H9 (cell line): Measurements from ENCODE around the gene DNER. TPM values are rescaled to one million over a fixed set of nuclear protein-coding genes. Genes with fewer than 3 reads are reported as not detected.

ENCODE experiments used
- DNase-seq: peaks from one replicate; pipeline ENCODE4 v3.0.0-alpha.2; 2017
- H2AFZ ChIP-seq: one replicate; pipeline ENCODE4 v1.6.1; 2013; ENCODE audit warnings: mild to moderate bottlenecking, low read length, control low read depth, moderate library complexity
- H2AK5ac ChIP-seq: 2 replicates; pipeline ENCODE4 v1.6.1; 2013; ENCODE audit warnings: low read length, control low read depth, mixed read lengths; ENCODE audit not compliant: insufficient read length
- H2BK120ac ChIP-seq: one replicate; pipeline ENCODE4 v1.6.1; 2013; ENCODE audit warnings: low read depth, mild to moderate bottlenecking, low read length, control low read depth, inconsistent platforms; ENCODE audit not compliant: poor library complexity, severe bottlenecking
- H2BK12ac ChIP-seq: 2 replicates; pipeline ENCODE4 v1.6.1; 2013; ENCODE audit warnings: low read length, control low read depth, mixed read lengths, low read depth; ENCODE audit not compliant: insufficient read length
- H2BK15ac ChIP-seq: 2 replicates; pipeline ENCODE4 v1.6.1; 2013; ENCODE audit warnings: low read depth, low read length, control low read depth
- H2BK20ac ChIP-seq: one replicate; pipeline ENCODE4 v1.6.1; 2013; ENCODE audit warnings: low read depth, mild to moderate bottlenecking, low read length, control low read depth, inconsistent platforms; ENCODE audit not compliant: poor library complexity, severe bottlenecking
- H2BK5ac ChIP-seq: 2 replicates; pipeline ENCODE4 v1.6.1; 2013; ENCODE audit warnings: low read length, control low read depth, mixed read lengths; ENCODE audit not compliant: insufficient read length
- H3K14ac ChIP-seq: 2 replicates; pipeline ENCODE4 v1.6.1; 2013; ENCODE audit warnings: low read length, control low read depth; ENCODE audit not compliant: insufficient read depth
- H3K18ac ChIP-seq: 2 replicates; pipeline ENCODE4 v1.6.1; 2013; ENCODE audit warnings: low read depth, mild to moderate bottlenecking, mixed read lengths, low read length, control low read depth; ENCODE audit not compliant: insufficient read length
- H3K23ac ChIP-seq: 2 replicates; pipeline ENCODE4 v1.6.1; 2013; ENCODE audit warnings: low read length, control low read depth, mixed read lengths, low read depth; ENCODE audit not compliant: insufficient read length
- H3K23me2 ChIP-seq: 2 replicates; pipeline ENCODE4 v1.6.1; 2013; ENCODE audit warnings: low read depth, mild to moderate bottlenecking, mixed read lengths, low read length, control low read depth; ENCODE audit not compliant: insufficient read length, poor library complexity, severe bottlenecking
- H3K27ac ChIP-seq: 2 replicates; pipeline ENCODE4 v1.5.1; 2013; ENCODE audit warnings: low read length, control low read depth, mixed read lengths, low read depth; ENCODE audit not compliant: insufficient read length
- H3K27me3 ChIP-seq: 2 replicates; pipeline ENCODE4 v1.6.1; 2013; ENCODE audit warnings: low read length, control low read depth, inconsistent platforms; ENCODE audit not compliant: insufficient read depth
- H3K4ac ChIP-seq: 2 replicates; pipeline ENCODE4 v1.6.1; 2013; ENCODE audit warnings: low read depth, mild to moderate bottlenecking, control low read depth, inconsistent platforms, low read length, moderate library complexity
- H3K4me1 ChIP-seq: 2 replicates; pipeline ENCODE4 v1.6.1; 2013; ENCODE audit warnings: low read length, control low read depth, inconsistent platforms; ENCODE audit not compliant: insufficient read depth
- H3K4me2 ChIP-seq: 2 replicates; pipeline ENCODE4 v1.6.1; 2013; ENCODE audit warnings: low read length, control low read depth, mixed read lengths; ENCODE audit not compliant: insufficient read length, insufficient read depth
- H3K56ac ChIP-seq: 2 replicates; pipeline ENCODE4 v1.6.1; 2013; ENCODE audit warnings: low read depth, mild to moderate bottlenecking, mixed read lengths, low read length, control low read depth; ENCODE audit not compliant: insufficient read length
- H3K79me1 ChIP-seq: 2 replicates; pipeline ENCODE4 v1.6.1; 2013; ENCODE audit warnings: low read depth, mild to moderate bottlenecking, moderate library complexity, low read length, control low read depth, inconsistent platforms; ENCODE audit not compliant: insufficient read depth, poor library complexity, severe bottlenecking
- H3K79me2 ChIP-seq: 2 replicates; pipeline ENCODE4 v1.6.1; 2013; ENCODE audit warnings: low read length, control low read depth, inconsistent platforms; ENCODE audit not compliant: insufficient read depth
- H3K9ac ChIP-seq: 2 replicates; pipeline ENCODE4 v1.6.1; 2013; ENCODE audit warnings: low read length, control low read depth, mixed read lengths; ENCODE audit not compliant: insufficient read length; ENCODE audit errors: extremely low read depth
- H3K9me3 ChIP-seq: one replicate; pipeline ENCODE4 v1.6.1; 2013; ENCODE audit warnings: low read depth, low read length, inconsistent platforms; ENCODE audit not compliant: control insufficient read depth
- H3T11ph ChIP-seq: one replicate; pipeline ENCODE4 v1.6.1; 2013; ENCODE audit warnings: mild to moderate bottlenecking, low read length, control low read depth, inconsistent platforms
- H4K20me1 ChIP-seq: one replicate; pipeline ENCODE4 v1.6.1; 2013; ENCODE audit not compliant: control insufficient read depth, insufficient read length, insufficient read depth
- H4K5ac ChIP-seq: 2 replicates; pipeline ENCODE4 v1.6.1; 2013; ENCODE audit warnings: low read depth, mild to moderate bottlenecking, mixed read lengths, low read length, control low read depth; ENCODE audit not compliant: insufficient read length
- H4K8ac ChIP-seq: replicated peaks from 2 replicates; pipeline ENCODE4 v1.6.1; 2013; ENCODE audit warnings: low read length, control low read depth, mixed read lengths, low read depth; ENCODE audit not compliant: insufficient read length
- H4K91ac ChIP-seq: 2 replicates; pipeline ENCODE4 v1.6.1; 2013; ENCODE audit warnings: low read depth, mild to moderate bottlenecking, moderate library complexity, mixed read lengths, low read length, control low read depth; ENCODE audit not compliant: insufficient read length
- H3K27ac Mint-ChIP-seq, 3 experiments: 2 replicates in 2 of 3; 3 replicates in 1 of 3; pipeline ENCODE4 v1.8.0; 2020 to 2021; ENCODE audit warnings: mixed read lengths in 3 of 3, mild to moderate bottlenecking in 1 of 3, moderate library complexity in 1 of 3
- H3K27me3 Mint-ChIP-seq: 2 replicates; pipeline ENCODE4 v1.8.0; 2021; ENCODE audit warnings: low read depth, mild to moderate bottlenecking, moderate library complexity, mixed read lengths
- H3K36me3 Mint-ChIP-seq, 3 experiments: 2 replicates in 2 of 3; 3 replicates in 1 of 3; pipeline ENCODE4 v1.8.0; 2020 to 2021; ENCODE audit warnings: low read depth in 3 of 3, mixed read lengths in 3 of 3; ENCODE audit not compliant: insufficient read depth in 1 of 3
- H3K4me1 Mint-ChIP-seq, 2 experiments: 2 replicates each; pipeline ENCODE4 v1.8.0; 2020; ENCODE audit warnings: mixed read lengths in 2 of 2
- H3K4me3 Mint-ChIP-seq, 2 experiments: 2 replicates in 1 of 2; 3 replicates in 1 of 2; pipeline ENCODE4 v1.8.0; 2020 to 2021; ENCODE audit warnings: mild to moderate bottlenecking in 2 of 2, mixed read lengths in 2 of 2, moderate library complexity in 1 of 2
- H3K9me3 Mint-ChIP-seq, 2 experiments: 2 replicates in 1 of 2; 3 replicates in 1 of 2; pipeline ENCODE4 v1.8.0; 2020; ENCODE audit warnings: mild to moderate bottlenecking in 2 of 2, mixed read lengths in 2 of 2, moderate library complexity in 1 of 2
- CTCF ChIP-seq: fragments of 200-600 bp; sonication (generic); conservative IDR thresholded peaks from 3 replicates; pipeline ENCODE4 v1.8.0; 2021; ENCODE audit warnings: antibody characterized with exemption, mild to moderate bottlenecking
- WGBS: extraction: QIAGEN DNeasy Blood & Tissue Kit; methylation state at CpG from one replicate; pipeline ENCODE4 v1.1.7; 2013; ENCODE audit warnings: missing lambda C conversion rate, low lambda C conversion rate, mixed read lengths; ENCODE audit not compliant: insufficient read length; ENCODE audit errors: extremely low coverage; 5-methylcytosine and 5-hydroxymethylcytosine counted together
- total RNA-seq: library from RNA; stranded (reverse); gene quantifications from 2 replicates; pipeline ENCODE4 v1.2.1, GENCODE V29; 2021

Gene DNER
- total RNA-seq, 1 experiment from 2014 or later: 1.0 TPM

- peaks cover 0 to 4% of the 10 kb centered on the region in 2 experiments; a peak in 1 of 4 replicates for H3K4me1 Mint-ChIP-seq
- no peaks in the 10 kb centered on the region for H3K36me3 Mint-ChIP-seq
These were observed 112.4 kb downstream of the DNER start for GRCh38 chr2:229601936-229602335.

More at GRCh38 chr2:229601936-229602335, 112.4 kb downstream of the DNER start:
- H3K4me3 Mint-ChIP-seq: no peak overlapping the region
- Histone ChIP-seq H3K14ac (no peak overlapping the region), H4K5ac (no peak overlapping the region), H3K79me1 (no peaks in the 10 kb centered on the region), H2BK15ac (no peak overlapping the region), H2BK20ac (no peak overlapping the region), H3K4ac (no peak overlapping the region), H4K91ac (no peak overlapping the region), H3K9ac (no peak overlapping the region), H3K23ac (no peak overlapping the region), H3K27ac (no peak overlapping the region), H3K18ac (no peak overlapping the region), H2AK5ac (no peak overlapping the region), H3K23me2 (no peaks in the 10 kb centered on the region), H2BK5ac (no peak overlapping the region), H3T11ph (no peak overlapping the region), H4K20me1 (no peaks in the 10 kb centered on the region), H4K8ac (no peak overlapping the region), H3K4me1 (no peaks in the 10 kb centered on the region), H2BK12ac (no peak overlapping the region), H2AFZ (no peak overlapping the region), H3K4me2 (no peak overlapping the region), H3K56ac (no peak overlapping the region), H3K79me2 (no peaks in the 10 kb centered on the region), H3K27me3 (no peaks in the 10 kb centered on the region), H2BK120ac (no peak overlapping the region), H3K9me3 (no peaks in the 10 kb centered on the region)
- H3K9me3 Mint-ChIP-seq: no peaks in the 10 kb centered on the region
- H3K27ac Mint-ChIP-seq: no peak overlapping the region
- DNase-seq: no peak
- H3K27me3 Mint-ChIP-seq: no peaks in the 10 kb centered on the region
- no peak for TF ChIP-seq CTCF
- no CpG with 5 or more reads among the region's 3 CpGs for WGBS
